ENCODE results near the gene BLID. TPM values are rescaled to one million over a fixed set of nuclear protein-coding genes. Genes with fewer than 3 reads are reported as not detected.

The BLID gene
- total RNA-seq, 1 experiment from 2014 or later, result 0.41 TPM

- Histone ChIP-seq H3K36me3 (ENCODE audit: control insufficient read depth, insufficient read depth, low read length) (no peaks in the 10 kb centered on the region), H3K27ac (ENCODE audit: low read length) (no peak overlapping the region), H3K27me3 (ENCODE audit: control insufficient read depth, insufficient read depth, low read length) (no peaks in the 10 kb centered on the region), H3K4me1 (ENCODE audit: control insufficient read depth, insufficient read depth, low read length) (no peaks in the 10 kb centered on the region), H3K9me3 (ENCODE audit: control insufficient read depth, insufficient read depth, low read depth, low read length) (no peaks in the 10 kb centered on the region), H3K4me3 (ENCODE audit: low read depth in 2 of 2, low read length in 2 of 2) (no peak overlapping the region)
- DNase-seq (ENCODE audit: low read depth, low spot score), result no peak
- intact Hi-C loops (cut with micrococcal nuclease; ENCODE audit: unreplicated experiment), result no loop called here
- ATAC-seq, result no peak
- TF ChIP-seq, protein P1, sequence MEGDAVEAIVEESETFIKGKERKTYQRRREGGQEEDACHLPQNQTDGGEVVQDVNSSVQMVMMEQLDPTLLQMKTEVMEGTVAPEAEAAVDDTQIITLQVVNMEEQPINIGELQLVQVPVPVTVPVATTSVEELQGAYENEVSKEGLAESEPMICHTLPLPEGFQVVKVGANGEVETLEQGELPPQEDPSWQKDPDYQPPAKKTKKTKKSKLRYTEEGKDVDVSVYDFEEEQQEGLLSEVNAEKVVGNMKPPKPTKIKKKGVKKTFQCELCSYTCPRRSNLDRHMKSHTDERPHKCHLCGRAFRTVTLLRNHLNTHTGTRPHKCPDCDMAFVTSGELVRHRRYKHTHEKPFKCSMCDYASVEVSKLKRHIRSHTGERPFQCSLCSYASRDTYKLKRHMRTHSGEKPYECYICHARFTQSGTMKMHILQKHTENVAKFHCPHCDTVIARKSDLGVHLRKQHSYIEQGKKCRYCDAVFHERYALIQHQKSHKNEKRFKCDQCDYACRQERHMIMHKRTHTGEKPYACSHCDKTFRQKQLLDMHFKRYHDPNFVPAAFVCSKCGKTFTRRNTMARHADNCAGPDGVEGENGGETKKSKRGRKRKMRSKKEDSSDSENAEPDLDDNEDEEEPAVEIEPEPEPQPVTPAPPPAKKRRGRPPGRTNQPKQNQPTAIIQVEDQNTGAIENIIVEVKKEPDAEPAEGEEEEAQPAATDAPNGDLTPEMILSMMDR (IDR thresholded peaks at IDR 0.05), result no peak
- TF ChIP-seq, protein P2, sequence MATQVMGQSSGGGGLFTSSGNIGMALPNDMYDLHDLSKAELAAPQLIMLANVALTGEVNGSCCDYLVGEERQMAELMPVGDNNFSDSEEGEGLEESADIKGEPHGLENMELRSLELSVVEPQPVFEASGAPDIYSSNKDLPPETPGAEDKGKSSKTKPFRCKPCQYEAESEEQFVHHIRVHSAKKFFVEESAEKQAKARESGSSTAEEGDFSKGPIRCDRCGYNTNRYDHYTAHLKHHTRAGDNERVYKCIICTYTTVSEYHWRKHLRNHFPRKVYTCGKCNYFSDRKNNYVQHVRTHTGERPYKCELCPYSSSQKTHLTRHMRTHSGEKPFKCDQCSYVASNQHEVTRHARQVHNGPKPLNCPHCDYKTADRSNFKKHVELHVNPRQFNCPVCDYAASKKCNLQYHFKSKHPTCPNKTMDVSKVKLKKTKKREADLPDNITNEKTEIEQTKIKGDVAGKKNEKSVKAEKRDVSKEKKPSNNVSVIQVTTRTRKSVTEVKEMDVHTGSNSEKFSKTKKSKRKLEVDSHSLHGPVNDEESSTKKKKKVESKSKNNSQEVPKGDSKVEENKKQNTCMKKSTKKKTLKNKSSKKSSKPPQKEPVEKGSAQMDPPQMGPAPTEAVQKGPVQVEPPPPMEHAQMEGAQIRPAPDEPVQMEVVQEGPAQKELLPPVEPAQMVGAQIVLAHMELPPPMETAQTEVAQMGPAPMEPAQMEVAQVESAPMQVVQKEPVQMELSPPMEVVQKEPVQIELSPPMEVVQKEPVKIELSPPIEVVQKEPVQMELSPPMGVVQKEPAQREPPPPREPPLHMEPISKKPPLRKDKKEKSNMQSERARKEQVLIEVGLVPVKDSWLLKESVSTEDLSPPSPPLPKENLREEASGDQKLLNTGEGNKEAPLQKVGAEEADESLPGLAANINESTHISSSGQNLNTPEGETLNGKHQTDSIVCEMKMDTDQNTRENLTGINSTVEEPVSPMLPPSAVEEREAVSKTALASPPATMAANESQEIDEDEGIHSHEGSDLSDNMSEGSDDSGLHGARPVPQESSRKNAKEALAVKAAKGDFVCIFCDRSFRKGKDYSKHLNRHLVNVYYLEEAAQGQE (IDR thresholded peaks at IDR 0.05; ENCODE audit: insufficient read depth in 1 of 2, low read depth in 2 of 2, low read length in 1 of 2), result no peak
- TF ChIP-seq TCF7L2 (IDR thresholded peaks at IDR 0.05; ENCODE audit: low read depth, low read length) (no peak), SIN3A (IDR thresholded peaks at IDR 0.05; ENCODE audit: borderline replicate concordance, insufficient read depth, low read depth, low read length) (no peak), POLR2AphosphoS5 (IDR thresholded peaks at IDR 0.05; ENCODE audit: low read depth, low read length) (no peak)
- ChIA-PET CTCF (no interaction called here), POLR2A (no interaction called here)
- BruUV-seq (replicated peaks), result no TSS peak
- in situ Hi-C loops (cut with HindIII; ENCODE audit: low pct_unique_long_range_greater_than_20kb, low sequenced_read_pairs), result no loop called here
Observed at GRCh38 chr11:122071709-122072202, 44.3 kb downstream of the BLID start.

GRCh38 chr11:122069707-122070360 is 46.2 kb downstream of the BLID start:
- CTCF ChIA-PET, result interaction anchor here (0.7 kb wide), 1 partner anchor 415 kb away, joined by 3 read pairs; no protein-coding TSS in a partner anchor
- TF ChIP-seq, protein P1 (IDR thresholded peaks at IDR 0.05), result no peak
- TF ChIP-seq POLR2AphosphoS5 (IDR thresholded peaks at IDR 0.05; ENCODE audit: low read depth, low read length), result no peak
- TF ChIP-seq SIN3A (IDR thresholded peaks at IDR 0.05; ENCODE audit: borderline replicate concordance, insufficient read depth, low read depth, low read length), result no peak
- TF ChIP-seq, protein P2 (IDR thresholded peaks at IDR 0.05; ENCODE audit: insufficient read depth in 1 of 2, low read depth in 2 of 2, low read length in 1 of 2), result no peak
- TF ChIP-seq TCF7L2 (IDR thresholded peaks at IDR 0.05; ENCODE audit: low read depth, low read length), result no peak
- in situ Hi-C loops (cut with HindIII; ENCODE audit: low pct_unique_long_range_greater_than_20kb, low sequenced_read_pairs), result no loop called here

More at GRCh38 chr11:122069707-122070360, 46.2 kb downstream of the BLID start:
- ATAC-seq, result no peak
- Histone ChIP-seq H3K9me3 (ENCODE audit: control insufficient read depth, insufficient read depth, low read depth, low read length) (no peaks in the 10 kb centered on the region), H3K27ac (ENCODE audit: low read length) (no peak overlapping the region), H3K4me3 (ENCODE audit: low read depth in 2 of 2, low read length in 2 of 2) (no peak overlapping the region), H3K4me1 (ENCODE audit: control insufficient read depth, insufficient read depth, low read length) (no peaks in the 10 kb centered on the region), H3K36me3 (ENCODE audit: control insufficient read depth, insufficient read depth, low read length) (no peaks in the 10 kb centered on the region), H3K27me3 (ENCODE audit: control insufficient read depth, insufficient read depth, low read length) (no peaks in the 10 kb centered on the region)
- no TSS peak for BruUV-seq (replicated peaks)
- intact Hi-C loops (cut with micrococcal nuclease; ENCODE audit: unreplicated experiment), result no loop called here
- POLR2A ChIA-PET, result no interaction called here
- DNase-seq (ENCODE audit: low read depth, low spot score), result no peak

Data from Panc1 (cell line).